Jurkat, Clone E6-1 (cell line): Measurements from ENCODE around the gene GNB3.

Experiments used
- DNase-seq: peaks from one replicate; pipeline ENCODE4 v3.0.0-alpha.2; 2011; ENCODE audit warnings: low read depth, low spot score
- H3K4me3 ChIP-seq: 2 replicates; pipeline ENCODE4 v1.5.1; 2011; ENCODE audit warnings: mild to moderate bottlenecking, low read length, control low read depth, moderate library complexity

The GNB3 gene

DNA sequence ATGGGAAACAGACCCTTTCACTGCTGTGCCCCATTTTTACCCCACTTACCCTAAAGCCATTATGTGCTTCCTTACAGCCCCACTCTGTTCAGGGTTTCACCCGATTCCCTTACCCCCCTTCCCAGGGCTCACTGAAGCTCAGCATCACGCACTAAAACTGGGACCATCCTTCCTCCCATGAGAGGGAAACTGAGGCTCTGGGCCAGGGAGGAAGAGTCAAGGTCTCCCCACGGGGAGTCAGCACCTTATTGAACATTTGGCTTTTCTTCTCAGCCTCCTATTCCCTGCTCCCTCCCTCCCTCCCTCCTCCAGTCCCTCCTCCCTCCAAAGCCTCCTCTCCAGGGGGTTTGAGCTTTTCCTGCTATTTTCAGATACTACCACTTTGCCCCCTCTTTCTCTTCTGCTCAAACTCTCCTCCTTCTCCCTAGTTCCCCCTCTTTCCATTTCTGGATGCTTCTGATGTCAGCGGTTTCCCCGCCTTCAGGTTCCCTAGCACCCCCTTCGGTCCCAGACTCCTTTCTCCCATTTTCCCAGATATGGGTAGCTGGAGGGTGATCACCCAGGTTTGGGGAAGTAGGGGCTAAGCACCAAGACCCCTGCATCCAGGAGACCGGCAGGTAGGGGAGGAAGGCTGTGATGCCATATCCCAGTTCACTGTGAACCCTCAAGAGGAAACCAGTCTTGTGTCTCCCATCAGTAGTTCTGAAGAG is 18.1 kb upstream of the GNB3 start:
- H3K4me3 ChIP-seq, result no peak overlapping the region
- no peak for DNase-seq

- H3K4me3 ChIP-seq, result no peak overlapping the region
- no peak for DNase-seq
Observed at GRCh38 chr12:6823182-6824084, 17.3 kb upstream of the GNB3 start.

DNA sequence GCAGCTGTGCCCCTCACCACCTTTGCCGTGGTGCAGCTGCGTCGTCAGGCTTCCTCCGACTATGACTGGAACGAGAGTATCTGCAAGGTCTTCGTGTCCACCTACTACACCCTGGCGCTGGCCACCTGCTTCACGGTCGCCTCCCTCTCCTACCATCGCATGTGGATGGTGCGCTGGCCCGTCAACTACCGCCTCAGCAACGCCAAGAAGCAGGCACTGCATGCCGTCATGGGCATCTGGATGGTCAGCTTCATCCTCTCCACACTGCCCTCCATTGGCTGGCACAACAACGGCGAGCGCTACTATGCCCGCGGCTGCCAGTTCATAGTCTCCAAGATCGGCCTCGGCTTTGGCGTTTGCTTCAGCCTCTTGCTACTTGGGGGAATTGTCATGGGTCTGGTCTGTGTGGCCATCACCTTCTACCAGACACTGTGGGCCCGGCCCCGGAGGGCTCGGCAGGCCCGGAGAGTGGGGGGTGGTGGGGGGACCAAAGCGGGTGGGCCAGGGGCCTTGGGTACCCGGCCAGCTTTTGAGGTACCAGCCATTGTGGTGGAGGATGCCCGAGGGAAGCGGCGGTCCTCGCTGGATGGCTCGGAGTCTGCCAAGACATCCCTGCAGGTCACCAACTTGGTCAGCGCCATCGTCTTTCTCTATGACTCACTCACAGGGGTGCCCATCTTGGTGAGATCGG is 16.5 kb upstream of the GNB3 start:
- H3K4me3 ChIP-seq, result no peak overlapping the region

DNA sequence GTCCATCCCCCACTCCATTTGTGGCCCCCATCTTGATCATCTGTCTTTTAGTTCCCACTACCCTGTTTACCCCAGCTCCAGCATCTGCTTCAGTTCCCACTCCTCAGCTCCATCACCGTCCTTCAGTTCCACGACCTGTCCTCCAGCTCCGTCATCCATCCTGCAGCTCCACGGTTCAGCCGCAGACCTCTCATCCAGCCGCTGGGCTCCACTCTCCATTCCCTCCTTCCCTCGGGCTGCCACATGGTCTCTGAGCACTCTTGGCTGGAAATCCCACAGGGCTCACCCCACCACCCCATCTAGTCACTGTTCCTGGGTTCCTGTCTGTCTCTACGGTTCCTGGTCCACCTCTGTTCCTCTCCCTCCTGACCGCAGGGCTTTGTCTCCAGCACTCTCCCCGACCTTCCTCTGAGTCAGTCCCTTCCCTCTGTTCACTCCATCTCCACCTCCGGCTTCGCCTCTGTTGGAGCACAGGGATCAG is 15.8 kb upstream of the GNB3 start:
- H3K4me3 ChIP-seq, result no peak overlapping the region
- DNase-seq, result no peak

More for the DNA sequence above, 16.5 kb upstream of the GNB3 start:
- DNase-seq, result no peak

- H3K4me3 ChIP-seq, result no peak overlapping the region
- peak; percentile 45 for DNase-seq
Observed at GRCh38 chr12:6825398-6826124, 15.2 kb upstream of the GNB3 start.

DNA sequence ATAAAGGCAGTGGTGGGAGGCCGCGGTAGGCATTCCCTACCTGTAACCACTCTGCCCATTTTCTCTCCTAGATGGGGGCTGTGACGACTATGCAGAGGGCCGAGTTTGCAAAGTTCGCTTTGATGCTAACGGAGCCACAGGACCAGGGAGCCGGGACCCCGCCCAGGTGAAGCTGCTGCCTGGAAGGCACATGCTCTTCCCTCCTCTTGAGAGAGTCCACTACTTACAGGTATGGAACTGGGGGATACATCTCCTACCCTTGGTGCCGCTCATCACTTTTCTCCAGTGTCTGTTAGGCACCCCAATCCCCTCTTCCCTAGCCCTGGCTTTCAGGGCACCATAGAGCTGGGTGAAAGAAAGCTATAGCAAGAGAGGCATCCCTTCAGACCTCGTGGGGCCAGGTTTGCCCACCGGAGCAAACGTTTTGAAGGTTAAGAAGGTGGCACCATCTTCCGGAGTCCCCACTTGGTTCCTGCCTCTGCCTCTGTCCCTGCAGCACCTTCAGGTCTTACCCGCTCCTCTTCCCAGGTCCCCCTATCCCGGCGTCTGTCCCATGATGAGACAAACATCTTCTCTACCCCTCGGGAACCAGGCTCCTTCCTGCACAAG is 14.5 kb upstream of the GNB3 start:
- no peak overlapping the region for H3K4me3 ChIP-seq

DNA sequence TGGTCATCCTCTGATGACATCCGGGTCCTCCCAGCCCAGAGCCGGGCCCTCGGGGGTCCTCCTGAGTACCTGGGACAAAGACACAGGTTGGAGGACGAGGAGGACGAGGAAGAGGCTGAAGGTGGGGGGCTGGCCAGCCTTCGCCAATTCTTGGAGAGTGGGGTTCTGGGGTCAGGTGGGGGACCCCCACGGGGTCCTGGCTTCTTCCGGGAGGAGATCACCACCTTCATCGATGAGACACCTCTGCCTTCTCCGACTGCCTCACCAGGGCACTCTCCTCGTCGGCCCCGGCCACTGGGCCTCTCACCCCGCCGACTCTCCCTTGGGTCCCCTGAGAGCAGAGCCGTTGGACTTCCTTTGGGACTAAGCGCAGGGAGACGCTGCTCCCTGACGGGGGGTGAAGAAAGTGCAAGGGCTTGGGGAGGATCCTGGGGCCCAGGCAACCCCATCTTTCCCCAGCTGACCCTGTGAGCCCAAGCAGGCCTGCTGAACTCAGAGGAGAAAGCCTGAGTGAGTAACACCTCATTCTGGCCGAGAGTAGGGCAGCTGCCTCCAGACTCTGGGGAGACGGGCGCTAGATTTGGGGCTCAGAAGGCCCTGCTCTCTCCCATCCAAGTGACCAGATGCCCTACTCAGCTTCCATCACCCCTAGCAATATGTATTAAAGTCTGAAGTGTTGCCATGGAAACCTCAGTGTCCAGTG is 13.8 kb upstream of the GNB3 start:
- no peak overlapping the region for H3K4me3 ChIP-seq
- DNase-seq, result no peak

More for the DNA sequence above, 14.5 kb upstream of the GNB3 start:
- no peak for DNase-seq

DNA sequence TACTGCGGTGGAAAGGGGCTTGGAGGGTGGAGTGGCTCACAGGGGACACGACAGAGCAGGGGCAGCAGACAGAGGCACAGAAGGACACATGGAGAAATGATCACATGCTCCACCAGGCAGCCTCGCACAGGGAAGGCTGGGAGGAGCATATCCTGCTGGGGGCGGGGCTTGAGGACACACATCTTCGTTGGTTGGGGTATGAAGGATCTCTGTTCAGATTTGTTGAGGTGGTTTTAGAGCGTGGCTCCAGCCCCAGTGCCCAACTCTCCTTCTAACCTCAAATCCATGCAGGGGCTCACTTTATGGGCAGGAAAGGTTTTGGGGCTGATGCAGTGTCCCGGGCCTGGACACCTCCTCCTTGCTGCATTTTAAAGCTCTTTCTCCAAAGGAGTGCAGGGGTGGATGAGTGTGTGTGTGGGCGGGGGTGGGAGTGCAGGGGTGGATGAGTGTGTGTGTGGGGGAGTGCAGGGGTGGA is 13.3 kb upstream of the GNB3 start:
- peak; percentile 66 for DNase-seq
- H3K4me3 ChIP-seq, result no peak overlapping the region

DNA sequence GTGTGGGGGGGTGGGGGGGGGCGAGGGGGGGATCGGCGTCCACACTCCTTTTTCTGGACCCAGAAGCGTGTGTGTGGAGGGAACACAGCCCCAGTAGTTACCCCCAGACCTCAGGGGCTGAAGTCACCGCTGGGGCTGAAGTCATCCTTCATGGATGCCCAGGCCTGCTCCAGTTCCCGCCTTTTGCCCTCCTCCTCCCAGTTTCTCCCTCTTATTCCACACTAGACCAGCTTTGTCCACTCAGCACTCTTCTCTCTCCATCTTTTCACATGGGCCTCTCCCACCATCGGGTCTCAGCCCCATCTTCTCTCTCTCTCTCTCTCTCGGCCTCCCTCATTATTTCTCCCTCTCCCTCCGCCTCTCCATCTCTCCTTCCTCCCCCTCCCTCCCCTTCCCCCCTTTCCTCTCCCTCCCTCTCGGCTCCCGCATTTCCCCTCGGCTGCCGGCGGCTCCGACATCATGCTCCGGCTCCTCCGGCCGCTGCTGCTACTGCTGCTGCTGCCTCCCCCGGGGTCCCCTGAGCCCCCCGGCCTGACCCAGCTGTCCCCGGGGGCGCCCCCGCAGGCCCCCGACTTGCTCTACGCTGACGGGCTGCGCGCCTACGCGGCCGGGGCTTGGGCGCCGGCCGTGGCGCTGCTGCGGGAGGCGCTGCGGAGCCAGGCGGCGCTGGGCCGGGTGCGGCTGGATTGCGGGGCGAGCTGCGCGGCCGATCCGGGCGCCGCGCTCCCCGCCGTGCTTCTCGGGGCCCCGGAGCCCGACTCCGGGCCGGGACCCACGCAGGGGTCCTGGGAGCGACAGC is 12.5 kb upstream of the GNB3 start, which contains the start of gene P3H3:
TSS of gene P3H3 (plus strand) at position 426 of the 799 bp plus-strand sequence. CDS start at position 460, 34 bp downstream.
- no peak for DNase-seq

DNA sequence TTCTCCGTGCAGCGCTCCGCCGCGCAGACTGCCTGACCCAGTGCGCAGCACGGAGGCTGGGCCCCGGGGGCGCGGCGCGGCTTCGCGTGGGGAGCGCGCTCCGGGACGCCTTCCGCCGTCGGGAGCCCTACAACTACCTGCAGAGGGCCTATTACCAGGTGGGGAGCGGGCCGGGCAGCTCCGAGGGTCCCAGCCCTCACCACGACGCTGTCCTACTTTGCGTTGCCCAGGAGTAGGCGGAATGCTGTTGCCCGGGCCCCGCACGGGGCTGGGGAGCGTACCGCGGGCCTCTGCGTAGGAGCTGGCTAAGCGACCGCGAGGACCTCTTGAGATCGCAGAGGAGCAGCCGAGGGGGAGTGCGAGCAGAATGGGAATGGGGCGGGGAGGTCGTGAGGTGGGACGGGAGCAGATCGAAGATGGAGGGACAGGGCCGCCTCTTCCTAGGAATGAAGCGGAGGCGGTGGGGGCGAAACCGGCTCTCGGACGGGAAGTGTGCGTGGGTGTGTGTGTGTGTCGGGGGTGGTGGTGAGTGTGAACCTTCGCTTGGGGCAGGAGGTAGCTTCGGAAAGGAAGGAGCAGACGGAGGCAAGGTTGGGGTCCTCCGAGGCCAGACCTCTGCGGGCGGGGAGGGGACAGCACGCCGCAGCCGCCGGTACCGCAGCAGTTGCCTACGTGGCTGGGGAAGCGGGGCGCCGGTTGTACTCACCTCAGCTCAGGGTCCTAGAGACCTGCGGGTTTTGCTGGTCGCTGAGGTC is 11.8 kb upstream of the GNB3 start:
- DNase-seq, result peak; percentile 32
- H3K4me3 ChIP-seq, result peak overlapping the region; percentile 79

More for the DNA sequence above, 12.5 kb upstream of the GNB3 start, which contains the start of gene P3H3:
- peak within 1 kb of the TSS; percentile 79 for H3K4me3 ChIP-seq

DNA sequence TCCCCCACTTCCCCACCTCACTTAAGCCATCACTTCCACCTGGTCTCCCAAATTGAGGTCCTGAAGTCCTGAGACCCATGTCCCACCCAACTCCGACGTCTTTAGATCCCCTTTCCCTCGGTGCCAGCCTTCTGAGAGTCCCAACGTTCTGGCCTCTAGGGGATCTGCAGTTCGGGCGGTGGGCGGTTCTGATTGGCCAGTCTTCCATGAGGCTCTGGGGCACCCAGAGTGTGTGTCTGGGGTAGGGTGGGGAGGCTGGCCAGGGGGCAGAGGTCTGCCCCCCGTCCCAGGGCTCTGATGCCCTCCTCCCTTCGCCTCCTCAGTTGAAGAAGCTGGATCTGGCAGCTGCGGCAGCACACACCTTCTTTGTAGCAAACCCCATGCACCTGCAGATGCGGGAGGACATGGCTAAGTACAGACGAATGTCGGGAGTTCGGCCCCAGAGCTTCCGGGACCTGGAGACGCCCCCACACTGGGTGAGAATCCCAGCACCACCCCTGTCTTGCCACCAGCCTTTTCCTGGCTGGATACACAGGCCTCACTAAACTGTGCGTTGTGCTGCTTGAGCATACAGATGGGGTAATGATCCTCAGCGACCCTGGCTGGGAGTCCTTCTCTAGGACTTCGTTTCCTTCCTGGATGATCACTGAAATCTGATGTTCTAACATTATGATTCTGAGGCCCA is 11.0 kb upstream of the GNB3 start:
- DNase-seq, result no peak
- peak overlapping the region; percentile 79 for H3K4me3 ChIP-seq

GRCh38 chr12:6830286-6830890 is 10.3 kb upstream of the GNB3 start:
- no peak for DNase-seq
- no peak overlapping the region for H3K4me3 ChIP-seq

GRCh38 chr12:6830999-6831398 is 9.7 kb upstream of the GNB3 start:
- DNase-seq, result no peak
- no peak overlapping the region for H3K4me3 ChIP-seq

DNA sequence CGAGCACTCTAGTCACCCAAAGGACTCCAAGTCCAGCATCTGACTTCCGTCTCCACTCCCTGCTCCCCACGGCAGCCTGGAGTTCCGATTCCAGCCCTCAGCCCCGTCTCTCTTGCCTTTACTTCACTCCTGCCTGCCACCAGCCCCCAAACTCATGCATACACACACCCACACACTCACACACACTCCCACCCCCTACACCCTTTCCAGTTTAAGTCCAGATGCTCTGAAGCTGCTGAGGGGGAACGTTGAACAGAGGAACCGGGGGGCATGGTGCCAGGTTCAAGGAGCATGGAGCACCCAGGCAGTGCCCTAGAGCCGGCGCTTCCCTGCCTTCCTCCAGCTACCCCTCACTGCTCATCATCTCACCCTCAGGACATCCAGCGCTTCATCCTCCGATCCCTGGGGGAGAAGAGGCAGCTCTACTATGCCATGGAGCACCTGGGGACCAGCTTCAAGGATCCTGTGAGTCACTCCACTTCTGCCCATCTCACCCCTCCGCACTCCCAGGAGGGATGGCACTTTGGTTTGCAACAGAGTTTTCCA is 9.2 kb upstream of the GNB3 start:
- H3K4me3 ChIP-seq, result no peak overlapping the region
- no peak for DNase-seq

GRCh38 chr12:6832125-6832524 is 8.6 kb upstream of the GNB3 start:
- no peak overlapping the region for H3K4me3 ChIP-seq
- DNase-seq, result no peak
